ENCODE measurements around the gene GALNT2.

The GALNT2 gene

DNA sequence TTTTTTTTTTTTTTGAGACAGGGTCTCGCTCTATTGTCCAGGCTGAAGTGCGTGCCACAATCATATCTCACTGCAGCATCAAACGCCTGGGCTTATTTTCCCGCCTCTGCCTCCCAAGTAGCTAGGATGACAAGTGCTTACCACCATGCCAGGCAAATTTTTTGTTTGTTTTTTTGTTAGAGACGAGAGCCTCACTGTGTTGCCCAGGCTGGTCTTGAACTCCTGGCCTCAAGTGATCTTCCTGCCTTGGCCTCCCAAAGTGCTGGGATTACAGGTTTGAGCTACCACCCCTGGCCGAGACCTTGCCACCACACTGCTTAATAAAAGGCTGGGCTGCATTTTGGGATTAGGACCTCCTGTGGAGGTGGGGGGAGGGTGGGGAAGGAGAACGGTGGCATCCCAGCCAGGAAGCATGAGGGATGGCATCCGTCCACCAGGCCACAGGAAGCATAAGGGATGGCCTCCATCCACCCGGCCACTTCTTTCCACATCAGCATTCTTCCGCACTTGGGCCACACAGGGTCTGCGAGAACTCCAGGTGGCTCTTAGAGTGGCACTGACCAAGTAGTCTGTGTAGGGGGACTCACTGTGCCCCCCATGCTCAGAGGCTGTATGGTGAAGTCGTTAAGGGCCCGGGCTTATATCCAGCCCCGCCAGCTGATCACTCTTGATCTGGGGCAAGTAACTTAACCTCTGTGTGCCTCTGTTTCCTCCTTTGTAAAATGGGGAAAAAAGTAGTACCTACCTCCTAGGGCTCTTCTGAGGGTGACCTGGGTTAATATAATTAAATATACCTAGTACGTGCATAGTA, 75.0 kb downstream of the GALNT2 start:
- H3K9me3 ChIP-seq (ENCODE audit: low read length) = no peaks in the 10 kb centered on the region
- H3K4me3 ChIP-seq (ENCODE audit: low read length) = no peak overlapping the region
- H3K27me3 ChIP-seq (ENCODE audit: insufficient read depth, low read length) = no peaks in the 10 kb centered on the region
- peaks cover 57% of the 10 kb centered on the region for H3K4me1 ChIP-seq (ENCODE audit: insufficient read depth, low read length)
- H2AFZ ChIP-seq (ENCODE audit: low read depth, low read length) = no peak overlapping the region
- no peaks in the 10 kb centered on the region for H3K36me3 ChIP-seq (ENCODE audit: insufficient read depth, low read length)

DNA sequence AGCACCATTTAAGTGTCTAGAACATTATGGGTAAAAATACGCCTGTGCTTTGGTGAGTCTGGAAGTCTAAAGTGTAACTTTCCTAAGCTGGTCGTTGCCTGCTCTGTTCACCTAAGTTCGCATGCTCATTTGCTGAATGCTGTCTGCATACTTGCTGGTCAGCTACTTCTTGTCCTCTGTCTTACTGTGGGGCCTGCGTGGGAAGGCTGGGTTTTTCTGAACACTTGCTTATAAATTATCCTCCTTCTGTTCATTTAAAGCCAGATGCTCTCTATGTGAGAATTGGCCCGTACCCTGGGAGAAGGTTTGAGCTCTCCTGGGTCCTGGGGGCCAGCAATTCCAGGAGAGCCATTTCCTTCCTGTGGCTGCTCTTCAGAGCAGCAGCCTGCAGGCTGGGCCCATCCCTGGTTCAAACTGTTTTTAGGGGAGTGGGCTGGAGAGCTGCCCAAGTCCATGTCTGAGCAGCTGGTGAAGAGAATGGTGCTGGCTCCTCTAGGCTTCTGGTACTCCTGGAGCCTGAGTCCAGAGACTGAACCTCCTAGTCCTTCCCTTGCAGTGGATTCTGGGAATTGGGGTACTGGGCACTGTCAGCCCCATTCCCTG, 75.7 kb downstream of the GALNT2 start:
- H3K4me1 ChIP-seq (ENCODE audit: insufficient read depth, low read length) = peaks cover 51% of the 10 kb centered on the region
- H3K27me3 ChIP-seq (ENCODE audit: insufficient read depth, low read length) = no peaks in the 10 kb centered on the region
- H3K36me3 ChIP-seq (ENCODE audit: insufficient read depth, low read length) = no peaks in the 10 kb centered on the region
- H2AFZ ChIP-seq (ENCODE audit: low read depth, low read length) = no peak overlapping the region
- no peak overlapping the region for H3K4me3 ChIP-seq (ENCODE audit: low read length)
- H3K9me3 ChIP-seq (ENCODE audit: low read length) = no peaks in the 10 kb centered on the region

DNA sequence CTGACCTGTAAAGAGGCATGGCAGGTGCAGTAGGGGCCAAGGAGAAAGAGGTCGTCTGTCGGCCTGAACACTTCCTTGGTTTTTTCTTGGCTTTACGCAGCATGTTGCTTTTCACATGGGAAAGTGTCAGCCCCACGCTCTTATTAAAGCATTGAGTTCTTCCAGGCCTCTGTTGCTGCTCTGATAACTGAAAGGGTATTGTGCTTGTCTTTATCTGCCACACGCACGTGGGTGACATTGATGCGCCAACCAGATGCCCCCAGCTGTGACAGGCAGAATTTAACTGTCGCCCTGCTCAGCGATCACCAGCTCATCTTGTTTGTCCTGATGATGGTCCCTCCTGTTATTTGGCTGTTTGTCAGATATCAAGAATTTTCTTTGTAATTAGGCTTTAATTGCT, 76.5 kb downstream of the GALNT2 start:
- H3K36me3 ChIP-seq (ENCODE audit: insufficient read depth, low read length) = no peaks in the 10 kb centered on the region
- H3K4me1 ChIP-seq (ENCODE audit: insufficient read depth, low read length) = peaks cover 51% of the 10 kb centered on the region
- no peaks in the 10 kb centered on the region for H3K27me3 ChIP-seq (ENCODE audit: insufficient read depth, low read length)
- H3K9me3 ChIP-seq (ENCODE audit: low read length) = no peaks in the 10 kb centered on the region
- no peak overlapping the region for H2AFZ ChIP-seq (ENCODE audit: low read depth, low read length)
- H3K4me3 ChIP-seq (ENCODE audit: low read length) = no peak overlapping the region

DNA sequence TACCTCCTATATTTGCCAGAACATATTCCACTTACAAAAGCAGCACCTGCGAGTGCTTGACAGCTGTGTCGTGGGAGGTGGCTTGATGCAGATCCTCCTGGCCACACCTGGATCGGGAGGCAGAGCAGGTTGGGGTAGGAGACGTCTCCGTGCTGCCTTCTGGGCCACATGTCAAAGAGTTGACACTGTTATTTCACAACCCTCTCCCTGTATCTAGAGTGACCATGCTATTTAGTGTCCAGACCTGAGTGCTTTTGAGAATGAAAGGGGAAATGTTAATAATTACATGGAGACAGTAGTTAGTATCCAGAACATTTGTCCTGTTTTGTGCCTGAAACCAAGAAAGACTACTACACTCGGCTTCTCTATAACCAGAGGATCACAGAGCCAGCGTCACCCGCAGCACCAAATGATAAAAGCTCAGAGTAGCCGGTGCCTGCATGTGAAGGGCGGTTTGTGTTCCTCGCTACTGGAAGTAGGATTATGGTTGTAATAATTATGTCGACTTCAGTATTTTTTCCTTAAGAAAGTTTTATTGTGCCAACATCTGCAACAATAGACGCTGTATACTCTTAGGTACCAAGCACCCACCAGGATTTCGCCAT, 77.1 kb downstream of the GALNT2 start:
- no peak overlapping the region for H2AFZ ChIP-seq (ENCODE audit: low read depth, low read length)
- H3K27me3 ChIP-seq (ENCODE audit: insufficient read depth, low read length) = no peaks in the 10 kb centered on the region
- H3K4me3 ChIP-seq (ENCODE audit: low read length) = no peak overlapping the region
- peaks cover 51% of the 10 kb centered on the region for H3K4me1 ChIP-seq (ENCODE audit: insufficient read depth, low read length)
- no peaks in the 10 kb centered on the region for H3K36me3 ChIP-seq (ENCODE audit: insufficient read depth, low read length)
- no peaks in the 10 kb centered on the region for H3K9me3 ChIP-seq (ENCODE audit: low read length)

DNA sequence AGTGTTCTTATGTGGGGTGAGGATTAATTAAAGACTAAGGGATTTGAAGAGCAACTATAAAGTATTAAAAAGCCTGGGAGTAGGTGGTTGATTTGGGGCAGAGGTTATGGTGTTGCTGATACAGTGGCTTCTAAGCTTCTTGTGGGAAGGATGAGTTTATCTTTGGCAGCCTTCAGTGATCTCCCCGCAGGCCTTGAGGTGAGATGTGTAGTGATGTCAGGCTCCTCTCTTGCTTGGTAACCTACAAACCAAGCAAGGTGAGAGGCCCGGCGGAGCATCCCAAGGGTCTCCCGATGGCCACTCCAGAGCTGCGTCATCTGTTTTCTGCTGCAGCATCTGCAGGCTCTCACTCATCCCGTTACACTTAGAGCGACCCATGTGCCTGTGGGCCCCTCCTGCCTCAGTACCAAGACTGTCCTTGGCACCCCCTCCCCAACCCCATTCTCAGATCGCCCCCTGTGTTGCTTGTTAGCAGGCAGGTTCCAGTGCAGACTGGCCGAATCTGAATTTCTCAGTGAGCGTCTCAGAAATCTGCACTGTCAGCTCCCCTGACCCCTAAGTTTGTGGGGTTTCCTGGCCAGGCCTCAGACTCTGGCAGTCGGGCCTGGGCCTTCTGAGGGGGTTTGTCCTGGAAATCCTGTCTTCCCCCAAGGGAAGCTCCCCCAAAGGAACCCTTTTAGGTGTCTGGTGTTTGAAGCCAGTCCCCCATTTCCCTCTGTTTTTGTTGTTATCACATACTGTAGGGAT, 77.9 kb downstream of the GALNT2 start:
- no peak overlapping the region for H2AFZ ChIP-seq (ENCODE audit: low read depth, low read length)
- H3K4me1 ChIP-seq (ENCODE audit: insufficient read depth, low read length) = peaks cover 52% of the 10 kb centered on the region
- H3K9me3 ChIP-seq (ENCODE audit: low read length) = no peaks in the 10 kb centered on the region
- H3K27me3 ChIP-seq (ENCODE audit: insufficient read depth, low read length) = no peaks in the 10 kb centered on the region
- no peak overlapping the region for H3K4me3 ChIP-seq (ENCODE audit: low read length)
- H3K36me3 ChIP-seq (ENCODE audit: insufficient read depth, low read length) = no peaks in the 10 kb centered on the region

DNA sequence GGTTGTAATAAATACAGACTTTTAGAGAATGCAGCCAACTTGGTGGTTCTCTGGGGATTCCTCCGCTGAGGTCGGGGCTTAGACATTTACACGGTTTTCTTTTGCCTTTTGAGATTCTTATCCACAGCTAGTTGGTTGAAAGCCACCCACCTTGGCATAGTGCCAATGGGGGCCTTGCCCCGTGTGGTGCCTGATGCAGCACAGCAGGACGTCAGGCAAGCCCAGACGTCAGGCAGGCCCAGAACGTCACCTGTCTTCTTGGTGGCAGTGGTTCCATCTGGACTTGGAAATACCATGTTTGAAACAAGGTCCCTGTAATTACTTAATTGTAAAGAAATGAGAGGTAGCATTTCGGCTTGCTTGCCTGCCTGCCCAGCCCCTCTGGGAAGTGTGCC, 78.5 kb downstream of the GALNT2 start:
- no peaks in the 10 kb centered on the region for H3K36me3 ChIP-seq (ENCODE audit: insufficient read depth, low read length)
- H3K4me1 ChIP-seq (ENCODE audit: insufficient read depth, low read length) = peaks cover 52% of the 10 kb centered on the region
- H3K9me3 ChIP-seq (ENCODE audit: low read length) = no peaks in the 10 kb centered on the region
- H2AFZ ChIP-seq (ENCODE audit: low read depth, low read length) = no peak overlapping the region
- no peaks in the 10 kb centered on the region for H3K27me3 ChIP-seq (ENCODE audit: insufficient read depth, low read length)
- no peak overlapping the region for H3K4me3 ChIP-seq (ENCODE audit: low read length)

DNA sequence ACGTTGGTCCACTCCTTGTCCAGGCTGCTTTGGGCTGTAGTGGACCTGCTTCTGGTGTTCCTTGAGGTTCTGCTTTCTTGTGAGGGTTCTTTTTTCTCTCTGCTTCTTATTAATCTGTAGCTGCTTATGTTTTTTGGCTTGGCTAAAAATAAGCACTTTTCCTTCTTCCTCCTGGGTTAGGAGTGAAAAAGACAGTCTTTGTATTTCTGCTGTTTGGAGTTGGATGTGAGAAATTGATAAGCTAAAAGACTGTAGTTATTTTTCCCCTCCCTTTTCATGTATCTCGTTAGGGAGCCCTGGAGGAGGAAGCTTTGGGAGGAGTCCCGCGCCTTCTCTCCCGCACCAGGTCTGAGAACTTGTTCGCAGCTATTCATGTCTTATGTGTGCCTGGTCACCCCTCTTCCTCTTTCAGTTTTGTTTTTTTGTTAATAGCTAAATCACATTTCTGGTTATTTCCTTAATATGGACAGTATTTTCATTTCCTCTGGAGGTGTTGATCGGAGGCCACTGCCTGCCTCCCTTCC, 79.0 kb downstream of the GALNT2 start:
- Histone ChIP-seq H2AFZ (ENCODE audit: low read depth, low read length) (no peak overlapping the region), H3K36me3 (ENCODE audit: insufficient read depth, low read length) (no peaks in the 10 kb centered on the region), H3K4me1 (ENCODE audit: insufficient read depth, low read length) (peaks cover 50% of the 10 kb centered on the region), H3K9me3 (ENCODE audit: low read length) (no peaks in the 10 kb centered on the region), H3K27me3 (ENCODE audit: insufficient read depth, low read length) (no peaks in the 10 kb centered on the region), H3K4me3 (ENCODE audit: low read length) (no peak overlapping the region)

DNA sequence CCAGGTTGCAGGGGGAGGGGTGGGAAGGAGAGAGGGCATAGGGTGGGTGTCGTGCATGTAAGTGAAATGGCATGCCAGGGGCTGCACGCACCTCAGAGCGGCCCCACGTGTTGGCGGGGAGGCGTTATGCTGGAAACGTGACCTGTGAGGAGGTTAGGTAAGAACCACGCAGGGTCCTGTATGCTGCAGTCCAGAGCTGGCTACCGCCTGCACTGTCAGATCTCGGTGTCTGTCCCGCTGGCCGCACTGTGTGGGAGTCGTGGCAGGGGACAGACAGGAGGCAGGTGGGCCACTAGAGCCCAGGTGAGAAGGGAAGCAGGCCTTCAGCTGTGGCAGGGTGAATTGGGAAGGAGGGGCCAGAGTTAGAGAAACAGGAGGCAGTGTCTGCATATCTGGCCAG, 79.7 kb downstream of the GALNT2 start:
- Histone ChIP-seq H2AFZ (ENCODE audit: low read depth, low read length) (no peak overlapping the region), H3K27me3 (ENCODE audit: insufficient read depth, low read length) (no peaks in the 10 kb centered on the region), H3K36me3 (ENCODE audit: insufficient read depth, low read length) (no peaks in the 10 kb centered on the region), H3K4me1 (ENCODE audit: insufficient read depth, low read length) (peaks cover 49% of the 10 kb centered on the region), H3K9me3 (ENCODE audit: low read length) (no peaks in the 10 kb centered on the region), H3K4me3 (ENCODE audit: low read length) (no peak overlapping the region)

DNA sequence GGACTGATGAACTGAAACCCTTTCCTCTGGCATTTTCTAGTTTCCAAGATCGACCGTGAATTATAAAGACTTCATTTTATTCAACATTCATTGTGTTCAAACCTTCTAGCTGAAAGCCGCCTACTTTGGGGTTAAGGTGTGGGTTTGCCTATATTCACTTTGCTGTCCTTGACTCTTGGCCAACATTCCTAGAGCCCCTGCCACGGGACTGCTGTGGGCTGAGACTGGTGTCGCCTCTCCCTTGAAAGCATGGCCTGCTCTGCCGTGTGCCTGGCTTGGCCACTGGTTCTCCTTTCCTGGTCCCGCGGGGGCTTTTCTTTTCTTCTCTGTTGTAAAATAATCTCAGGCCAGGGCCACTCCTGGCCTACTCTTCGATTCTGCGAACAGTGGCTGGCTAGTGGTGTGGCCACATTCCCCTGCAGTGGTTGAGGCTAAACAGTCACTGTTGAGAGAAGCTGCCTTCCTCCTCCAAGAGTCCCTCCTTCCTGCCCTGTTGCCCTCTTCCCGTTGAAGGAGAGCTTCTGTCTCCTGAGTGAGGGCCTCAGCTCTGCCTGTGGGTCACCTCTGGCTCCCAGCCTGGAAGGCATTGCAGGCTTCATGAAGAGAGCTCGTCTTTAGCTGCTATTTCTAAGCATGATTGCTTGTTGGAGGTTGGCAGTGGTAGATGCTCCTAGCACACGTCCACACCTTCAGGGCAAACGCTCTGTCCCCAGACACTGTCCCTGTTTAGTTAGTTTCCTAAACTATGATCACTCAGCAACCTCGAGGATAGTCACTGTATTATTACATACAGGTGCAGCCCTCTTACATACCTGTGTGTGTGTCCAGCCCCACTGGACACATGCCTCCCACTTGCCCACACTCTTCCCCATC, 80.5 kb downstream of the GALNT2 start:
- no peaks in the 10 kb centered on the region for H3K36me3 ChIP-seq (ENCODE audit: insufficient read depth, low read length)
- peaks cover 52% of the 10 kb centered on the region for H3K4me1 ChIP-seq (ENCODE audit: insufficient read depth, low read length)

DNA sequence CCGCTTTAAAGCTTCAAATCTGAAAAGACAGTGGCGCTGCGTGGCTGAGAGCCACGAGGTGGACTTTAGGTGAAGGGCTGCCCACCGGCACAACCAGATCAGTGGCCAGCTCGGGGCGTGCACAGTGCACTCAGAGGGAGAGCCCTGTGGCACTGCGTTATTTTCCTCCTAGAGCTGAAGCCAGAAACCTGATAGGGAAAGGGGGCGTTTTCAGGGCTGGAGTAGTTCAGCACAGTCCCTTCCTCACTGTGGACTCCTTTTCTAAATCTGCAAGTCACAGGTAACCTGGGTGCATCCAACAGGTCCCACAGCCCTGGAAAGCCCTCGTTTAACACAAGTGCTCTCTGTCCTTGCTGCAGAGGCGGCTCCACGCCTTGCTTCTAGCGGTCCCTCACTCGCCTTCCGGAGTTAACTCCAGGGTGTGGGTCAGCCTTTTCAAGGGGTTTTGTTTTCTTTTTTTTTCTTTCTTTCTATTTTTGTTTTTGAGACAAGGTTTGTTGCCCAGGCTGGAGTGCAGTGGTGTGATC, 81.2 kb downstream of the GALNT2 start:
- H3K4me1 ChIP-seq (ENCODE audit: insufficient read depth, low read length) = peaks cover 52% of the 10 kb centered on the region
- no peak overlapping the region for H3K4me3 ChIP-seq (ENCODE audit: low read length)
- no peaks in the 10 kb centered on the region for H3K27me3 ChIP-seq (ENCODE audit: insufficient read depth, low read length)
- no peaks in the 10 kb centered on the region for H3K9me3 ChIP-seq (ENCODE audit: low read length)
- no peak overlapping the region for H2AFZ ChIP-seq (ENCODE audit: low read depth, low read length)
- no peaks in the 10 kb centered on the region for H3K36me3 ChIP-seq (ENCODE audit: insufficient read depth, low read length)

More for the DNA sequence above, 80.5 kb downstream of the GALNT2 start:
- Histone ChIP-seq H3K4me3 (ENCODE audit: low read length) (no peak overlapping the region), H2AFZ (ENCODE audit: low read depth, low read length) (no peak overlapping the region), H3K27me3 (ENCODE audit: insufficient read depth, low read length) (no peaks in the 10 kb centered on the region), H3K9me3 (ENCODE audit: low read length) (no peaks in the 10 kb centered on the region)

DNA sequence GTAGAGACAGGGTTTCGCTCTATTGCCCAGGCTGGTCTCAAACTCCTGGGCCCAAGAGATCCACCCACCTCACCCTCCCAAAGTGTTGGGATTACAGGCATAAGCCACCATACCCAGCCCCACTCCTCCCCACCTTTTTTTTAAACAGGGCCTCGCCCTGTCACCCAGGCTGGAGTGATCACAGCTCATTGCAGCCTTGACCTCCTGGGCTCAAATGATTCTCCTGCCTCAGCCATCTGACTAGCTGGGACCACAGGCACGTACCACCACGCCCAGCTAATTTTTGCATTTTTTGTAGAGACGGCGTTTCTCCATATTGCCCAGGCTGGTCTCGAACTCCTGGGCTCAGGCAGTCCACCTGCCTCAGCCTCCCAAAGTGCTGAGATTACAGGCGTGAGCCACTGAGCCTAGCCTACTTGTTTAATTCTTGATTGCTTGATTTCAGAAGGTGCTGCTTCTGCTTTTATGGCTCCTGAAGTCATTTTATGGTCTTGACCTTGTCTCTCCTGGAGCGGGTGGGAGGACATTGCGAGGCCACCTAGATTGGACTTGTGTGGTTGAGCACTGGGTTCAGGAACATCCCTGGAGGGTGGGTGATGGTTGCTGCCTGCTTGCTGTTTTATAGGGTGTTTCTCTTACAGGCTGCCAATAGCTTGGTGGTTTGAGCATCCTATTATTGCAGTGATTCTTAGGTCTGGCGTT, 81.9 kb downstream of the GALNT2 start:
- H3K36me3 ChIP-seq (ENCODE audit: insufficient read depth, low read length) = no peaks in the 10 kb centered on the region
- no peak overlapping the region for H2AFZ ChIP-seq (ENCODE audit: low read depth, low read length)
- no peaks in the 10 kb centered on the region for H3K9me3 ChIP-seq (ENCODE audit: low read length)
- H3K4me3 ChIP-seq (ENCODE audit: low read length) = no peak overlapping the region
- no peaks in the 10 kb centered on the region for H3K27me3 ChIP-seq (ENCODE audit: insufficient read depth, low read length)
- peaks cover 50% of the 10 kb centered on the region for H3K4me1 ChIP-seq (ENCODE audit: insufficient read depth, low read length)
